Peyer's patch (tissue), 4 donors: ENCODE results near the gene MRPS2.
"Not testable (repeated sequence)": the region's sequence is repeated elsewhere in the genome, so short reads cannot be mapped to it uniquely, and the experiment has no call there.

ENCODE experiments used
- POLR2A ChIP-seq, 2 donors: fragments of 450-650 bp; IDR thresholded peaks; one replicate each; pipeline ENCODE4 v1.5.1; 2017; ENCODE audit warnings: antibody characterized with exemption in 2 of 2, mild to moderate bottlenecking in 2 of 2, moderate library complexity in 2 of 2
- TF ChIP-seq, protein P1 (sequence below), 6 experiments: fragments of 450-650 bp in 4 of 6; fragments of 200-600 bp in 2 of 6; sonication (generic) in 1 of 6; IDR thresholded peaks; one replicate each; pipeline ENCODE4 v1.5.1; 2017 to 2019; ENCODE audit warnings: antibody characterized with exemption in 6 of 6, mild to moderate bottlenecking in 3 of 6, moderate library complexity in 1 of 6

DNA sequence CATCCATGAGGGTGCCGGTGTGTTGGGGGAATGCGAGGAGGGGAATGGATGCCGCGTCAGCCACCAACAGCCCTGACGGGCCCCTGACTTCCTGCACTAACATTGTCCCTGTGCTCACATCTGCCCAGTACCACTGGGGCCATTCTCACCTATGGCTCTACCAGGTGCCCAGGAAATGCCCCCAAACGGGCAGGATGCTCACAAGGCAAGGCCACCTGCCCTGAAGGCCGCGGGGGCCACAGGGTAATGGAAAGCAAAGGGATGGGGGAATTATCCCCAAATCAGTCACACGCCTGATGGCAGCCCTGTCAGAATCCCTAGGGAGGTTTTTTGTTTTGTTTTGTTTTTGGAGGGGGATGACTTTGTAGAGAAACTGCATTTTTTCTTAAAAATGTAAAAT is 13.4 kb downstream of the MRPS2 start:
- TF ChIP-seq, protein P1, sequence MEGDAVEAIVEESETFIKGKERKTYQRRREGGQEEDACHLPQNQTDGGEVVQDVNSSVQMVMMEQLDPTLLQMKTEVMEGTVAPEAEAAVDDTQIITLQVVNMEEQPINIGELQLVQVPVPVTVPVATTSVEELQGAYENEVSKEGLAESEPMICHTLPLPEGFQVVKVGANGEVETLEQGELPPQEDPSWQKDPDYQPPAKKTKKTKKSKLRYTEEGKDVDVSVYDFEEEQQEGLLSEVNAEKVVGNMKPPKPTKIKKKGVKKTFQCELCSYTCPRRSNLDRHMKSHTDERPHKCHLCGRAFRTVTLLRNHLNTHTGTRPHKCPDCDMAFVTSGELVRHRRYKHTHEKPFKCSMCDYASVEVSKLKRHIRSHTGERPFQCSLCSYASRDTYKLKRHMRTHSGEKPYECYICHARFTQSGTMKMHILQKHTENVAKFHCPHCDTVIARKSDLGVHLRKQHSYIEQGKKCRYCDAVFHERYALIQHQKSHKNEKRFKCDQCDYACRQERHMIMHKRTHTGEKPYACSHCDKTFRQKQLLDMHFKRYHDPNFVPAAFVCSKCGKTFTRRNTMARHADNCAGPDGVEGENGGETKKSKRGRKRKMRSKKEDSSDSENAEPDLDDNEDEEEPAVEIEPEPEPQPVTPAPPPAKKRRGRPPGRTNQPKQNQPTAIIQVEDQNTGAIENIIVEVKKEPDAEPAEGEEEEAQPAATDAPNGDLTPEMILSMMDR (IDR thresholded peaks at IDR 0.05): not testable (repeated sequence)
- TF ChIP-seq POLR2A (IDR thresholded peaks at IDR 0.05): not testable (repeated sequence)
